Stomach (tissue), 4 donors: ENCODE results near the gene PBX3.

Source experiments
- CTCF ChIP-seq, 7 experiments: fragments of 450-650 bp in 4 of 7; fragments of 200-600 bp in 3 of 7; sonication (generic) in 3 of 7; IDR thresholded peaks; one replicate each; pipeline ENCODE4 v1.5.1; 2016 to 2019; ENCODE audit warnings: antibody characterized with exemption in 7 of 7, control low read depth in 2 of 7, mild to moderate bottlenecking in 1 of 7
- EP300 ChIP-seq: sonication (generic); formaldehyde crosslinking; IDR thresholded peaks from one replicate; pipeline ENCODE4 v1.6.1; 2017; ENCODE audit warnings: antibody characterized with exemption
- POLR2A ChIP-seq, 4 donors: fragments of 450-650 bp; IDR thresholded peaks; one replicate each; pipeline ENCODE4 v1.6.1; 2016; ENCODE audit warnings: antibody characterized with exemption in 4 of 4, control low read depth in 2 of 4, mild to moderate bottlenecking in 1 of 4, moderate library complexity in 1 of 4
- POLR2AphosphoS5 ChIP-seq, 3 donors: sonication (generic); formaldehyde crosslinking; IDR thresholded peaks; one replicate each; pipeline ENCODE4 v1.6.1; 2016; ENCODE audit warnings: antibody characterized with exemption in 3 of 3

GRCh38 chr9:125953314-125954019 lies 206.3 kb downstream of the PBX3 start:
- TF ChIP-seq CTCF (IDR thresholded peaks at IDR 0.05) (no peak), POLR2AphosphoS5 (IDR thresholded peaks at IDR 0.05) (no peak), POLR2A (IDR thresholded peaks at IDR 0.05) (no peak), EP300 (no peak)
